ENCODE results near the gene NKPD1.

DNA sequence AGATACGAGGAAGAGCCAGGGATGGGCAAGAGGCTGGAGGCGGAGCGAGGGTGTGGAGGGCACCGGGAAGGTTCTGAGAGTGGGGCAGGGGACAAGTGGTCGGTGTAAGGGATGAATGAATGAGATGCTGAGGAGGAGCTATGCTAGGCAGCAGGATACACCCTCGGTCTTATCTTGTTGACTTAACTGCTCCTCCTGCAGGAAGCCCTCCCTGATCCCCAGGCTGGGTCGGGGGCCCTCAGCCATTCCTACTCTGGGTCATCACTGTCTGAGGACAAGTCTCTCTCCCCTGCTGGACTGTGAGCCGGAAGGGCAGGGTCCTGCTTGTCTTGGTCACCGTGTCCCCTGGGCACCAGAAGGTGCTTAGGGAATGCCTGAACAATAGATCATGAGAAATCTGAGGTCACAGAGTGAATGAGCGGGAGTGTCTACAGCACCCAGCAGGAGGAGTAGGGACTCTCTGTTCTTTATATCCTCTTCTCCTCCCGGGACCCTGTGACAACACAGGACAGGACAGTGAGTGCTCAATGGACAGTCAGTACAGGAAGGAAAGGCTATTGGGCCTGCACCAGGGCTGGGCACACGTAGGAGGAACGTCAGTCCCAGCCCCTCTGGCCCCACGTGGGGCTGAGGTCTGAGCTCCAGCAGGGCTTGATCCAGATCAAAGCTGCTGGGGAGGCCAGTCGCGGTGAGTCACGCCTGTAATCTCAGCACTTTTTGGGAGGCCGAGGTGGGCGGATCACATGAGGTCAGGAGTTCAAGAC lies 6.5 kb downstream of the NKPD1 start:
- TF ChIP-seq, protein P1, sequence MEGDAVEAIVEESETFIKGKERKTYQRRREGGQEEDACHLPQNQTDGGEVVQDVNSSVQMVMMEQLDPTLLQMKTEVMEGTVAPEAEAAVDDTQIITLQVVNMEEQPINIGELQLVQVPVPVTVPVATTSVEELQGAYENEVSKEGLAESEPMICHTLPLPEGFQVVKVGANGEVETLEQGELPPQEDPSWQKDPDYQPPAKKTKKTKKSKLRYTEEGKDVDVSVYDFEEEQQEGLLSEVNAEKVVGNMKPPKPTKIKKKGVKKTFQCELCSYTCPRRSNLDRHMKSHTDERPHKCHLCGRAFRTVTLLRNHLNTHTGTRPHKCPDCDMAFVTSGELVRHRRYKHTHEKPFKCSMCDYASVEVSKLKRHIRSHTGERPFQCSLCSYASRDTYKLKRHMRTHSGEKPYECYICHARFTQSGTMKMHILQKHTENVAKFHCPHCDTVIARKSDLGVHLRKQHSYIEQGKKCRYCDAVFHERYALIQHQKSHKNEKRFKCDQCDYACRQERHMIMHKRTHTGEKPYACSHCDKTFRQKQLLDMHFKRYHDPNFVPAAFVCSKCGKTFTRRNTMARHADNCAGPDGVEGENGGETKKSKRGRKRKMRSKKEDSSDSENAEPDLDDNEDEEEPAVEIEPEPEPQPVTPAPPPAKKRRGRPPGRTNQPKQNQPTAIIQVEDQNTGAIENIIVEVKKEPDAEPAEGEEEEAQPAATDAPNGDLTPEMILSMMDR (IDR thresholded peaks at IDR 0.05), result no peak
- no peak for TF ChIP-seq POLR2A (IDR thresholded peaks at IDR 0.05)
